ENCODE data around the gene ELOVL1.

- TF ChIP-seq RAD21 (conservative IDR thresholded peaks at IDR 0.05 in 1 of 2, IDR thresholded peaks at IDR 0.05 in 1 of 2): no peak
- TF ChIP-seq, protein P1, sequence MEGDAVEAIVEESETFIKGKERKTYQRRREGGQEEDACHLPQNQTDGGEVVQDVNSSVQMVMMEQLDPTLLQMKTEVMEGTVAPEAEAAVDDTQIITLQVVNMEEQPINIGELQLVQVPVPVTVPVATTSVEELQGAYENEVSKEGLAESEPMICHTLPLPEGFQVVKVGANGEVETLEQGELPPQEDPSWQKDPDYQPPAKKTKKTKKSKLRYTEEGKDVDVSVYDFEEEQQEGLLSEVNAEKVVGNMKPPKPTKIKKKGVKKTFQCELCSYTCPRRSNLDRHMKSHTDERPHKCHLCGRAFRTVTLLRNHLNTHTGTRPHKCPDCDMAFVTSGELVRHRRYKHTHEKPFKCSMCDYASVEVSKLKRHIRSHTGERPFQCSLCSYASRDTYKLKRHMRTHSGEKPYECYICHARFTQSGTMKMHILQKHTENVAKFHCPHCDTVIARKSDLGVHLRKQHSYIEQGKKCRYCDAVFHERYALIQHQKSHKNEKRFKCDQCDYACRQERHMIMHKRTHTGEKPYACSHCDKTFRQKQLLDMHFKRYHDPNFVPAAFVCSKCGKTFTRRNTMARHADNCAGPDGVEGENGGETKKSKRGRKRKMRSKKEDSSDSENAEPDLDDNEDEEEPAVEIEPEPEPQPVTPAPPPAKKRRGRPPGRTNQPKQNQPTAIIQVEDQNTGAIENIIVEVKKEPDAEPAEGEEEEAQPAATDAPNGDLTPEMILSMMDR (IDR thresholded peaks at IDR 0.05): no peak
These were observed 10.0 kb upstream of the ELOVL1 start for GRCh38 chr1:43377831-43378230.

All from A549 (cell line).